ENCODE measurements around the gene GALR3.

- TF ChIP-seq EZH2 (IDR thresholded peaks at IDR 0.05) (no peak), POLR2AphosphoS5 (IDR thresholded peaks at IDR 0.05; ENCODE audit: borderline replicate concordance, low read depth, low read length) (no peak)
These were observed 42.3 kb downstream of the GALR3 start for GRCh38 chr22:37865510-37865909.

Data from SK-N-MC (cell line).